ENCODE results near the gene NEUROG1. TPM values are rescaled to one million over a fixed set of nuclear protein-coding genes. Genes with fewer than 3 reads are reported as not detected.
A peak's percentile ranks its signal among the peaks of the same experiment; 100 is the strongest.

Gene NEUROG1
- total RNA-seq, 2 experiments from 2014 or later = not detected

DNA sequence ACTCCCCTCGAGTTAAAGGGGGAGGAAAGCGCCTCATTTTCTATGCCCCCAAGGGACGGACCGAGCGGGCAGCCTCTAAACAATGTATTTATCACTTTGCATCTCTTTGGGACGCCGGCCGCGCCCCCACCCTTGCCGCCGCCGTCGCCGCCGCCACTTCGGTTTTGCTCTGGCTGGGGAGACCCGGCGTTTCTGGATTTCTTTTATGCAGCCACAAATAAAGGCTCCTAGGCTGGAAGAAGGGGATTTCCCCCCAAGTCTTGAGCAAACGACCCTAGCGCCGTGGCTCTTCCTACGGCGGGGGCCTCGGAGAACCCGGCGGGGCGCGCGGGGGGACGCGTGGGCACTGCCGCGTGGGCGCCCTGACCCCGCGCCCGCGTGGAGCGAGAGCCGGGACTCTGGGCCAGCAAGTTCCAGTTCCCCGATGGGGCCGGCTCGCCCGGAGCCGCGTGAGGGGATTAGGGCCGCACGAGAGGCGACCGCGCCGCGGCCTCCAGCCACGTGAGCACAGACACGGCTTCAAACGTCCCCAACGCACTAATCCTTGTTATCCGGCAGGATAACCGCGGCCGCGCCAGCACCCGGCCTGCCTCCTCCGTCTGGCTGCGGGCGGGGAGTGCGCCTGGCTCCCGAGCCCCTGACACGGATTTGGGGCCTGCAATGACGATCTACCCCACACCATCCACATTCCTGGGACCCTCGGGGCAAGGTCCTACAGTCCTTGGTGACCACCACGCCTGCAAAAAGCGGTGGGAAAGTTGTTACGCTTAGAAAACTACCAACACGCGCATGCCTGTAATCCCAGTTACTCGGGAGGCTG, 7.9 kb upstream of the NEUROG1 start:
- H3K4me1 ChIP-seq (ENCODE audit: insufficient read depth, low read length) = peaks cover 17% of the 10 kb centered on the region
- Mint-ChIP-seq H3K9me3 (no peaks in the 10 kb centered on the region), H3K36me3 (ENCODE audit: low read depth) (no peaks in the 10 kb centered on the region), H3K4me1 (ENCODE audit: low read depth) (peaks cover 16% of the 10 kb centered on the region), H3K27me3 (peaks cover 92% of the 10 kb centered on the region), H3K4me3 (peak overlapping the region; percentile 81), H3K27ac (no peak overlapping the region)
- POLR2A ChIA-PET = no interaction called here
- no peak overlapping the region for H3K27ac ChIP-seq (ENCODE audit: low read depth in 1 of 2, low read length in 2 of 2)
- no peak for TF ChIP-seq CTCF (IDR thresholded peaks at IDR 0.05)
- ATAC-seq (ENCODE audit: poor library complexity) (no peak), DNase-seq (no peak)
- H3K9me3 ChIP-seq (ENCODE audit: control insufficient read depth in 1 of 2, insufficient read depth in 1 of 2, low read length in 2 of 2) = peaks cover 0 to 11% of the 10 kb centered on the region in 2 experiments
- CTCF ChIA-PET = no interaction called here
- H3K27me3 ChIP-seq (ENCODE audit: control insufficient read depth in 1 of 2, insufficient read depth in 2 of 2, low read length in 2 of 2) = peaks cover 68 to 94% of the 10 kb centered on the region in 2 experiments
- peak overlapping the region; percentile 45 for H3K4me3 ChIP-seq (ENCODE audit: low read length)
- no peaks in the 10 kb centered on the region for H3K36me3 ChIP-seq (ENCODE audit: insufficient read depth, low read length)
- intact Hi-C loops (cut with DNase I, micrococcal nuclease) = no loop called here

- Histone ChIP-seq H3K36me3 (ENCODE audit: insufficient read depth, low read length) (no peaks in the 10 kb centered on the region), H3K27me3 (ENCODE audit: control insufficient read depth in 1 of 2, insufficient read depth in 2 of 2, low read length in 2 of 2) (peaks cover 73 to 94% of the 10 kb centered on the region in 2 experiments), H3K4me1 (ENCODE audit: insufficient read depth, low read length) (peaks cover 17% of the 10 kb centered on the region), H3K4me3 (ENCODE audit: low read length) (peak overlapping the region; percentile 45), H3K9me3 (ENCODE audit: control insufficient read depth in 1 of 2, insufficient read depth in 1 of 2, low read length in 2 of 2) (peaks cover 0 to 11% of the 10 kb centered on the region in 2 experiments), H3K27ac (ENCODE audit: low read depth in 1 of 2, low read length in 2 of 2) (no peak overlapping the region)
- Mint-ChIP-seq H3K27me3 (peaks cover 92% of the 10 kb centered on the region), H3K4me1 (ENCODE audit: low read depth) (peaks cover 16% of the 10 kb centered on the region), H3K4me3 (peak overlapping the region; percentile 65), H3K36me3 (ENCODE audit: low read depth) (no peaks in the 10 kb centered on the region), H3K27ac (no peak overlapping the region), H3K9me3 (no peaks in the 10 kb centered on the region)
- TF ChIP-seq CTCF (IDR thresholded peaks at IDR 0.05) = no peak
- DNase-seq (no peak), ATAC-seq (ENCODE audit: poor library complexity) (no peak)
- POLR2A ChIA-PET = no interaction called here
- intact Hi-C loops (cut with DNase I, micrococcal nuclease) = no loop called here
- CTCF ChIA-PET = no interaction called here
These were observed 7.3 kb upstream of the NEUROG1 start for GRCh38 chr5:135543001-135543484.

DNA sequence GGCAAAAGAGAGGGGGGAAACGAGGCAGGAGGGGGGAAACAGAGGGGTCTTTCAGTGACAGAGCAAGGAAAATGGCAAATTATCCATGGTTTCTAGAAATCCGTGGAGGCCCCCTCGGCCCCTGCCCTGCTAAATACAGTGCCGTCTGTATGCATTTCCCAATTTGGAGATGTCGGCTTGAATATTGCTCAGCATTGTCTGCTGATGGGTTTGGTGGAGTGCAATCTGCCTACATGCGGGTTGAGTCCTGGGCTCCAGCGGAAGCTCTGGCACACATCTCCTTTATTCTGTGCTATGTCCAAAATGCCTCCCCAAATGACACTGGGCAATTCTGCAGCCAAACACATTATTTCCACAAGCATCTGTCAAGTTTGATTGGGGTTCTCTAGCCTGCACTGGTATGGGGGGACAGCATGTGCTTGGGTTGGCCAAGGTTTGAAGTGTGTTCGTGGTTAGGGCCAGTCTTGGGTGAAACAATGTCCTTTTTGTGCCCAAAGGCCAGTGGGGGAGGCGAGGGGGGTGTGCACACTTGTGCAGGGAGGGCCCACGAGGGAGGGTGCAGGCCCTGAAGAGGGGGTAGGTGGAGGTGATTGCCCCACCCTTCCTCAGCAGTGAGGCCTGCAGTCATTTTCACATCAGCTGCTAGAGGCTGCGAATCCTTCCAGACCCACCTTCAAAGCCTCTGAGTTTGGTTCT, 6.2 kb upstream of the NEUROG1 start:
- H3K27me3 ChIP-seq (ENCODE audit: control insufficient read depth in 1 of 2, insufficient read depth in 2 of 2, low read length in 2 of 2) = peaks cover 76 to 89% of the 10 kb centered on the region in 2 experiments

More for the DNA sequence above, 6.2 kb upstream of the NEUROG1 start:
- CTCF ChIA-PET = no interaction called here
- peaks cover 17% of the 10 kb centered on the region for H3K4me1 ChIP-seq (ENCODE audit: insufficient read depth, low read length)
- POLR2A ChIA-PET = no interaction called here
- H3K4me3 Mint-ChIP-seq = peak overlapping the region; percentile 53
- H3K9me3 Mint-ChIP-seq = no peaks in the 10 kb centered on the region
- ATAC-seq (ENCODE audit: poor library complexity) = no peak
- H3K36me3 Mint-ChIP-seq (ENCODE audit: low read depth) = no peaks in the 10 kb centered on the region
- no peak overlapping the region for H3K4me3 ChIP-seq (ENCODE audit: low read length)
- TF ChIP-seq CTCF (IDR thresholded peaks at IDR 0.05) = no peak
- H3K27me3 Mint-ChIP-seq = peaks cover 94% of the 10 kb centered on the region
- peaks cover 0 to 11% of the 10 kb centered on the region in 2 experiments for H3K9me3 ChIP-seq (ENCODE audit: control insufficient read depth in 1 of 2, insufficient read depth in 1 of 2, low read length in 2 of 2)
- no peaks in the 10 kb centered on the region for H3K36me3 ChIP-seq (ENCODE audit: insufficient read depth, low read length)
- H3K4me1 Mint-ChIP-seq (ENCODE audit: low read depth) = peaks cover 16% of the 10 kb centered on the region
- no peak overlapping the region for H3K27ac Mint-ChIP-seq
- intact Hi-C loops (cut with DNase I, micrococcal nuclease) = no loop called here
- DNase-seq = no peak
- no peak overlapping the region for H3K27ac ChIP-seq (ENCODE audit: low read depth in 1 of 2, low read length in 2 of 2)
